ELF-1 (cell line): ENCODE measurements around the gene NPAS3.
A peak's percentile ranks its signal among the peaks of the same experiment; 100 is the strongest.

Experiments used
- DNase-seq: peaks from one replicate; pipeline ENCODE4 v3.0.0-alpha.2; 2016; ENCODE audit warnings: low read depth, low spot score

The NPAS3 gene

GRCh38 chr14:32938719-32939253 is at the start of gene NPAS3:
Gene NPAS3 (plus strand): TSS chr14:32938879.
- DNase-seq, result no peak

GRCh38 chr14:32896979-32897697 is 41.5 kb upstream of the NPAS3 start:
- DNase-seq, result no peak

- no peak for DNase-seq
Measured at GRCh38 chr14:32897698-32898064, 41.0 kb upstream of the NPAS3 start.

- DNase-seq, result no peak
Measured at GRCh38 chr14:32898876-32899275, 39.8 kb upstream of the NPAS3 start.

- DNase-seq, result no peak
Measured at GRCh38 chr14:32900547-32900946, 38.1 kb upstream of the NPAS3 start.

- DNase-seq, result no peak
Measured at GRCh38 chr14:32905013-32905412, 33.7 kb upstream of the NPAS3 start.

GRCh38 chr14:32906672-32907071 is 32.0 kb upstream of the NPAS3 start:
- no peak for DNase-seq

- DNase-seq, result no peak
Measured at GRCh38 chr14:32908196-32909084, 30.2 kb upstream of the NPAS3 start.

GRCh38 chr14:32913725-32914124 is 25.0 kb upstream of the NPAS3 start:
- no peak for DNase-seq

GRCh38 chr14:32914391-32914790 is 24.3 kb upstream of the NPAS3 start:
- no peak for DNase-seq

GRCh38 chr14:32920696-32921276 is 17.9 kb upstream of the NPAS3 start:
- no peak for DNase-seq

- no peak for DNase-seq
Measured at GRCh38 chr14:32925439-32925838, 13.2 kb upstream of the NPAS3 start.

GRCh38 chr14:32932302-32932913 is 6.3 kb upstream of the NPAS3 start:
- DNase-seq, result peak; percentile 9

- peak; percentile 52 for DNase-seq
Measured at GRCh38 chr14:32932914-32933628, 5.6 kb upstream of the NPAS3 start.

- peak; percentile 43 for DNase-seq
Measured at GRCh38 chr14:32933629-32934072, 5.0 kb upstream of the NPAS3 start.

GRCh38 chr14:32934073-32934880 is 4.4 kb upstream of the NPAS3 start:
- peak; percentile 39 for DNase-seq

- DNase-seq, result peak; percentile 35
Measured at GRCh38 chr14:32934881-32935633, 3.6 kb upstream of the NPAS3 start.

- DNase-seq, result peak; percentile 73
Measured at GRCh38 chr14:32939254-32940065, 781 bp downstream of the NPAS3 start.
